K562 (cell line): ENCODE data around the gene CTRB2. TPM values are rescaled to one million over a fixed set of nuclear protein-coding genes. Genes with fewer than 3 reads are reported as not detected.

ENCODE experiments used
- ATAC-seq: fragments of 200-7000 bp; cut with Tn5 transposase; 3 replicates; pipeline ENCODE4 v1.9.1; 2020; ENCODE audit warnings: moderate library complexity
- BruUV-seq: library from RNA; stranded (reverse); fragments of 400-500 nt; replicated peaks from 2 replicates; lab custom pipeline; 2021; lab: Mats Ljungman, UMichigan
- CTCF ChIA-PET: fragments of 300-600 bp; formaldehyde crosslinking; extraction: SDS; loops from one replicate; lab custom pipeline; 2021; ENCODE audit warnings: low intra/inter-chr PET ratio; lab: Yijun Ruan, JAX
- POLR2A ChIA-PET: fragments of 300-600, 350-650 bp; sonication (Branson Sonifier 250); formaldehyde crosslinking; extraction: SDS; loops from one replicate; lab custom pipeline; 2021; ENCODE audit warnings: antibody characterized with exemption, inconsistent platforms; lab: Yijun Ruan, JAX
- DNase-seq, 4 experiments: peaks; one replicate each; pipeline versions ENCODE4 v3.0.0 to v3.0.0-alpha.2; 2011 to 2018; ENCODE audit warnings: low spot score in 3 of 4, mixed read lengths in 3 of 4; ENCODE audit errors: extremely low read depth in 1 of 4
- FAIRE-seq: peaks from 2 replicates; lab custom pipeline; 2011; peaks lifted over from hg19 to GRCh38; lab: Jason Lieb, UNC
- H2AFZ ChIP-seq: 2 replicates; pipeline ENCODE4 v1.6.0; 2011; ENCODE audit warnings: low read depth, low read length, control low read depth, inconsistent platforms
- H3K27ac ChIP-seq: fragments of 200-600 bp; 3 replicates; pipeline ENCODE4 v1.8.0; 2011; ENCODE audit warnings: low read depth, mild to moderate bottlenecking, control low read depth, inconsistent platforms, low read length, moderate library complexity, mixed read lengths; ENCODE audit errors: extremely low read depth
- H3K27me3 ChIP-seq, 2 experiments: fragments of 300-600 bp in 1 of 2; 2 replicates in 1 of 2; 3 replicates in 1 of 2; pipeline versions ENCODE4 v1.6.0 to v1.8.0; 2011; ENCODE audit warnings: inconsistent platforms in 2 of 2, low read length in 2 of 2, mild to moderate bottlenecking in 1 of 2, mixed read lengths in 1 of 2, moderate library complexity in 1 of 2; ENCODE audit not compliant: control insufficient read depth in 2 of 2, insufficient read depth in 2 of 2
- H3K36me3 ChIP-seq: fragments of 300-600 bp; 3 replicates; pipeline ENCODE4 v1.8.0; 2011; ENCODE audit warnings: mild to moderate bottlenecking, low read length, inconsistent platforms; ENCODE audit not compliant: control insufficient read depth, insufficient read depth
- H3K4me1 ChIP-seq, 2 experiments: fragments of 200-600 bp in 1 of 2; replicated peaks in 1 of 2; 2 replicates in 1 of 2; 3 replicates in 1 of 2; pipeline versions ENCODE4 v1.5.1 to v1.8.0; 2011; ENCODE audit warnings: inconsistent platforms in 2 of 2, low read length in 2 of 2, mild to moderate bottlenecking in 1 of 2, mixed read lengths in 1 of 2, moderate library complexity in 1 of 2; ENCODE audit not compliant: control insufficient read depth in 2 of 2, insufficient read depth in 2 of 2
- H3K4me2 ChIP-seq: 2 replicates; pipeline ENCODE4 v1.6.1; 2011; ENCODE audit warnings: low read length, control low read depth, inconsistent platforms, mixed read lengths; ENCODE audit not compliant: insufficient read depth
- H3K4me3 ChIP-seq: fragments of 200-600 bp; sonication (generic), shearing (Covaris generic); 2 replicates; pipeline ENCODE4 v1.5.1; 2016; ENCODE audit warnings: control low read depth, inconsistent platforms
- H3K79me2 ChIP-seq: fragments of 200-600 bp; 3 replicates; pipeline ENCODE4 v1.8.0; 2011; ENCODE audit warnings: low read length, inconsistent platforms; ENCODE audit not compliant: control insufficient read depth, insufficient read depth
- H3K9ac ChIP-seq, 2 experiments: 2 replicates each; pipeline versions ENCODE4 v1.6.0 to v1.6.1; 2011; ENCODE audit warnings: low read depth in 2 of 2, low read length in 2 of 2, control low read depth in 1 of 2, inconsistent platforms in 1 of 2, mild to moderate bottlenecking in 1 of 2, mixed read lengths in 1 of 2; ENCODE audit not compliant: insufficient read depth in 1 of 2
- H3K9me1 ChIP-seq: one replicate; pipeline ENCODE4 v1.6.0; 2011; ENCODE audit warnings: inconsistent platforms, mild to moderate bottlenecking, low read length, moderate library complexity; ENCODE audit not compliant: control insufficient read depth, insufficient read depth
- H3K9me3 ChIP-seq: replicated peaks from 2 replicates; pipeline ENCODE4 v1.5.1; 2011; ENCODE audit warnings: low read depth, low read length, inconsistent platforms; ENCODE audit not compliant: control insufficient read depth, insufficient read depth
- H4K20me1 ChIP-seq: replicated peaks from 2 replicates; pipeline ENCODE4 v1.6.1; 2011; ENCODE audit warnings: low read length, inconsistent platforms, mixed read lengths; ENCODE audit not compliant: control insufficient read depth, insufficient read depth
- CEBPG ChIP-seq, 3 experiments: fragments of 200-800 bp in 1 of 3; sonication (Bioruptor generic) in 1 of 3; sonication (generic) in 1 of 3; formaldehyde crosslinking in 1 of 3; IDR thresholded peaks in 2 of 3; conservative IDR thresholded peaks in 1 of 3; 2 replicates each; pipeline versions ENCODE4 v1.6.1 to v1.8.0; 2016 to 2022; ENCODE audit warnings: missing compliant biosample characterization in 2 of 3, missing genetic modification characterization in 2 of 3, mild to moderate bottlenecking in 1 of 3, missing genetic modification reagents in 1 of 3
- FOXJ2 ChIP-seq: fragments of 200-800 bp; sonication (Bioruptor generic); IDR thresholded peaks from 2 replicates; pipeline ENCODE4 v1.6.1; 2016; ENCODE audit warnings: missing genetic modification characterization, missing compliant biosample characterization
- JUNB ChIP-seq: fragments of 450-650 bp; formaldehyde crosslinking; conservative IDR thresholded peaks from 2 replicates; pipeline ENCODE4 v1.4.0; 2020; ENCODE audit warnings: mild to moderate bottlenecking
- MTF1 ChIP-seq: fragments of 250-450 bp; sonication (Bioruptor Pico); IDR thresholded peaks from 2 replicates; pipeline ENCODE4 v1.9.0; 2021; ENCODE audit warnings: moderate library complexity, mild to moderate bottlenecking, inconsistent platforms, borderline replicate concordance
- PHF20 ChIP-seq: fragments of 450-650 bp; IDR thresholded peaks from 2 replicates; pipeline ENCODE4 v1.6.1; 2018; ENCODE audit not compliant: partially characterized antibody
- POLR2G ChIP-seq: fragments of 200-400 bp; formaldehyde crosslinking; IDR thresholded peaks from 2 replicates; pipeline ENCODE4 v1.6.1; 2017; ENCODE audit warnings: low read depth, mild to moderate bottlenecking, antibody characterized with exemption, low read length, moderate library complexity
- SMARCA5 ChIP-seq: fragments of 450-650 bp; IDR thresholded peaks from 2 replicates; pipeline ENCODE4 v1.6.1; 2016
- SOX6 ChIP-seq: fragments of 450-650 bp; IDR thresholded peaks from 2 replicates; pipeline ENCODE4 v1.6.1; 2014; ENCODE audit warnings: mild to moderate bottlenecking
- TBP ChIP-seq: optimal IDR thresholded peaks from 2 replicates; pipeline ENCODE3; 2011; ENCODE audit warnings: low read depth, low read length, improper control_type of control experiment
- YY1 ChIP-seq, 3 experiments: IDR thresholded peaks; 2 replicates each; pipeline ENCODE4 v1.6.1; 2011; ENCODE audit warnings: low read length in 2 of 3, mild to moderate bottlenecking in 2 of 3, moderate library complexity in 2 of 3, borderline replicate concordance in 1 of 3, control low read depth in 1 of 3, low read depth in 1 of 3; ENCODE audit not compliant: insufficient read depth in 3 of 3, insufficient replicate concordance in 2 of 3, control insufficient read depth in 1 of 3, insufficient read length in 1 of 3; ENCODE audit errors: extremely low read depth in 1 of 3
- WGBS: fragments of 100-300 bp; shearing (Covaris generic); methylation state at CpG from one replicate; pipeline ENCODE4 v1.1.6; 2016; ENCODE audit warnings: low coverage, mixed read lengths; ENCODE audit not compliant: insufficient coverage; ENCODE audit errors: missing lambda C conversion rate; 5-methylcytosine and 5-hydroxymethylcytosine counted together
- in situ Hi-C: fragments of 300-500 bp; cut with MboI; formaldehyde crosslinking; loops from 4 replicates; pipeline ENCODE4 v1.15.0; 2018; ENCODE audit warnings: inconsistent platforms, mixed read lengths
- intact Hi-C: fragments of 100-400 bp; cut with micrococcal nuclease; formaldehyde crosslinking; loops from 2 replicates; pipeline ENCODE4 v1.14.2; 2022
- polyA plus RNA-seq, 8 experiments: library from polyadenylated mRNA; depleted of rRNA in 4 of 8; stranded (reverse) in 5 of 8; unstranded in 3 of 8; fragments of >200 nt; fragmentation: Nextera tagmentation in 2 of 8; fragmentation: Illumina TruSeq in 1 of 8; extraction: Ambion mirVana in 2 of 8; extraction: Trizol in 1 of 8; gene quantifications; 2 replicates each; pipeline versions ENCODE4 v1.2.1 to v1.2.3, GENCODE V29; 2011 to 2014; ENCODE audit warnings: inconsistent platforms in 1 of 8, missing spikeins in 1 of 8
- total RNA-seq, 7 experiments: library from RNA; depleted of rRNA in 6 of 7; stranded (reverse); fragments of >200 nt in 6 of 7; fragmentation: Illumina TruSeq in 2 of 7; extraction: Trizol in 2 of 7; gene quantifications; 2 replicates each; pipeline versions ENCODE4 v1.2.1 to v1.2.3, GENCODE V29; 2011 to 2021; ENCODE audit warnings: low replicate concordance in 1 of 7
- TF ChIP-seq, protein P1 (sequence below): sonication (generic); formaldehyde crosslinking; IDR thresholded peaks from 2 replicates; pipeline ENCODE4 v1.8.0; 2022; ENCODE audit warnings: missing genetic modification reagents, mild to moderate bottlenecking, moderate library complexity, borderline replicate concordance

CTRB2 gene
- total and polyA plus RNA-seq, 9 of the 15 experiments (the other 6 are each of a cell fraction or from before 2014, with no cell fraction given), result 5.1 TPM; not detected in 8

DNA sequence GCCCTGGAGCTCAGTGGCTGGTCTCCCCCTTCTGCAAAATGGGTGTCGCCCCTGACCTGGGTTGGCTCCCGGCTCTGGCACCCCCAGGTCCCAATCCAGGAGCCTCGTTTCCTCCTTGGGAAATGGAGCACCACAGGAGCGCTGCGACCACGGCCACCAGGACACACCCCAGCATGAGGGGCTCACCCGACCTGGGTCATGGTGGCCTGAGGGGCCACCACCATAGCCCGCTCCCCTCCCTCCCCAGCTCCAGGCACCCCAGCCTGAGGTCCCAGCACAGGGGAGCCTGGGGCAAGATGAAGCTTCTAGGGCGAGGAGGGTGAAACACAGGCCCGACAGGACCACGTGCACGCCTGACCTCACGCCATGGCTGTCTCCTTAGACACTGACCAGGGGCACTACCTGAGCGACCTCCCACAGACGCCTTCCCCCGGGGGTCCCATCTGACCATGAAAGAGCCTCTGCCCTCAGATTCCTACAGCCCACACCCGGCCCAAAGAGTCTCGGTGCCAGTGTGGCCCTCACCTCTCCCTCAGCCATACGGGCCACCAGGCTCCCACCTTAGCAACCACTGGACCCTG lies 32.7 kb upstream of the CTRB2 start:
- WGBS, result 81% methylated on average over 16 of the region's 19 CpGs
- ATAC-seq, result no peak
- TF ChIP-seq POLR2G (peak; percentile 31), SMARCA5 (no peak)
- POLR2A ChIA-PET, result interaction anchor here (0.6 kb wide), 2 partner anchors 12 to 508 kb away, joined by 3 read pairs; no protein-coding TSS in a partner anchor
- H3K27ac ChIP-seq, result no peak overlapping the region
- intact Hi-C loops, result no loop called here
- H3K4me2 ChIP-seq, result no peak overlapping the region
- peaks cover 38% of the 10 kb centered on the region; the same call in 2 of the 3 replicates for H3K36me3 ChIP-seq
- in situ Hi-C loops, result no loop called here
- H4K20me1 ChIP-seq, result peaks cover 9% of the 10 kb centered on the region; the same call in 1 of the 2 replicates
- no peaks in the 10 kb centered on the region for H3K9me1 ChIP-seq
- H3K4me3 ChIP-seq, result no peak overlapping the region
- FAIRE-seq, result no peak
- H3K27me3 ChIP-seq, result no peaks in the 10 kb centered on the region
- no peaks in the 10 kb centered on the region for H3K9me3 ChIP-seq
- H3K9ac ChIP-seq, result peak overlapping the region in 1 of 2 experiments; percentile 78; a peak in 1 of 4 replicates
- peaks cover 2 to 70% of the 10 kb centered on the region in 2 experiments; a peak in 4 of 5 replicates for H3K4me1 ChIP-seq
- CTCF ChIA-PET, result no interaction called here
- no peak overlapping the region for H2AFZ ChIP-seq
- BruUV-seq, result no TSS peak
- no peak for DNase-seq
- no peaks in the 10 kb centered on the region for H3K79me2 ChIP-seq

GRCh38 chr16:75238853-75239541 lies 32.0 kb upstream of the CTRB2 start:
- no peaks in the 10 kb centered on the region for H3K79me2 ChIP-seq
- H3K4me2 ChIP-seq, result no peak overlapping the region
- H3K36me3 ChIP-seq, result peaks cover 44% of the 10 kb centered on the region; the same call in 2 of the 3 replicates
- peak overlapping the region in 1 of 2 experiments; percentile 78; a peak in 2 of 4 replicates for H3K9ac ChIP-seq
- POLR2A ChIA-PET, result interaction anchor here (0.6 kb wide), 1 partner anchor 12 kb away, joined by 3 read pairs; no protein-coding TSS in a partner anchor
- no peak for DNase-seq
- TF ChIP-seq CEBPG (CRISPR knock-in tag; IDR thresholded peaks at IDR 0.05), result no peak
- TF ChIP-seq CEBPG (tag; conservative IDR thresholded peaks at IDR 0.05 in 1 of 2, IDR thresholded peaks at IDR 0.05 in 1 of 2), result no peak
- no peak for TF ChIP-seq SOX6
- TF ChIP-seq MTF1 (CRISPR knock-in tag), result no peak
- no peak for TF ChIP-seq PHF20
- TF ChIP-seq FOXJ2 (tag), result no peak
- TF ChIP-seq, protein P1, sequence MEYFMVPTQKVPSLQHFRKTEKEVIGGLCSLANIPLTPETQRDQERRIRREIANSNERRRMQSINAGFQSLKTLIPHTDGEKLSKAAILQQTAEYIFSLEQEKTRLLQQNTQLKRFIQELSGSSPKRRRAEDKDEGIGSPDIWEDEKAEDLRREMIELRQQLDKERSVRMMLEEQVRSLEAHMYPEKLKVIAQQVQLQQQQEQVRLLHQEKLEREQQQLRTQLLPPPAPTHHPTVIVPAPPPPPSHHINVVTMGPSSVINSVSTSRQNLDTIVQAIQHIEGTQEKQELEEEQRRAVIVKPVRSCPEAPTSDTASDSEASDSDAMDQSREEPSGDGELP, result 0 out of 2 replicates have a peak, but pooled peaks have one; percentile 15
- TF ChIP-seq TBP, result no peak
- peak in 1 of 3 experiments; percentile 35 for TF ChIP-seq YY1 (IDR thresholded peaks at IDR 0.05; ENCODE audit: borderline replicate concordance in 1 of 3, control insufficient read depth in 1 of 3, extremely low read depth in 1 of 3, insufficient read depth in 3 of 3, insufficient read length in 1 of 3, insufficient replicate concordance in 2 of 3, low read depth in 1 of 3, low read length in 2 of 3)
- no peak for TF ChIP-seq JUNB (CRISPR knock-in tag)
- FAIRE-seq, result no peak
- in situ Hi-C loops, result no loop called here
- no peaks in the 10 kb centered on the region for H3K9me3 ChIP-seq
- H3K4me3 ChIP-seq, result no peak overlapping the region
- WGBS, result 61% methylated on average over 9 of the region's 16 CpGs
- peaks cover 5% of the 10 kb centered on the region for H3K9me1 ChIP-seq
- H2AFZ ChIP-seq, result no peak overlapping the region
- ATAC-seq, result no peak
- CTCF ChIA-PET, result no interaction called here
- peaks cover 7% of the 10 kb centered on the region; the same call in 1 of the 2 replicates for H4K20me1 ChIP-seq
- H3K27me3 ChIP-seq, result no peaks in the 10 kb centered on the region
- peaks cover 0 to 71% of the 10 kb centered on the region in 2 experiments; a peak in 3 of 5 replicates for H3K4me1 ChIP-seq
- H3K27ac ChIP-seq, result no peak overlapping the region
- BruUV-seq, result no TSS peak
- intact Hi-C loops, result no loop called here
